ENCODE data around the gene PPFIA1. TPM values are rescaled to one million over a fixed set of nuclear protein-coding genes. Genes with fewer than 3 reads are reported as not detected.

PPFIA1 gene
- total RNA-seq (2014; rRNA removed; shearing (Covaris generic)) = 14.8 and 17.6 TPM in 2 replicates

GRCh38 chr11:70270104-70270876 lies at the start of gene PPFIA1:
Gene PPFIA1 (plus strand): TSS chr11:70270690. CDS start chr11:70272173, 1,483 bp downstream.
- DNase-seq (ENCODE audit: low spot score) = peak; percentile 85

- no peak for DNase-seq (ENCODE audit: low spot score)
Observed at GRCh38 chr11:70220920-70221319, 49.6 kb upstream of the PPFIA1 start.

GRCh38 chr11:70225681-70226177 lies 44.8 kb upstream of the PPFIA1 start:
- DNase-seq (ENCODE audit: low spot score) = no peak

- DNase-seq (ENCODE audit: low spot score) = no peak
Observed at GRCh38 chr11:70226183-70226582, 44.3 kb upstream of the PPFIA1 start.

GRCh38 chr11:70226967-70227366 lies 43.5 kb upstream of the PPFIA1 start:
- DNase-seq (ENCODE audit: low spot score) = no peak

- no peak for DNase-seq (ENCODE audit: low spot score)
Observed at GRCh38 chr11:70229737-70230136, 40.8 kb upstream of the PPFIA1 start.

GRCh38 chr11:70230151-70230839 lies 40.2 kb upstream of the PPFIA1 start:
- no peak for DNase-seq (ENCODE audit: low spot score)

GRCh38 chr11:70230840-70231710 lies 39.4 kb upstream of the PPFIA1 start:
- DNase-seq (ENCODE audit: low spot score) = no peak

- no peak for DNase-seq (ENCODE audit: low spot score)
Observed at GRCh38 chr11:70233034-70233433, 37.5 kb upstream of the PPFIA1 start.

GRCh38 chr11:70233511-70233934 lies 37.0 kb upstream of the PPFIA1 start:
- DNase-seq (ENCODE audit: low spot score) = peak; percentile 85

- no peak for DNase-seq (ENCODE audit: low spot score)
Observed at GRCh38 chr11:70233962-70234361, 36.5 kb upstream of the PPFIA1 start.

- no peak for DNase-seq (ENCODE audit: low spot score)
Observed at GRCh38 chr11:70240337-70240736, 30.2 kb upstream of the PPFIA1 start.

- DNase-seq (ENCODE audit: low spot score) = no peak
Observed at GRCh38 chr11:70241709-70242108, 28.8 kb upstream of the PPFIA1 start.

- DNase-seq (ENCODE audit: low spot score) = no peak
Observed at GRCh38 chr11:70242885-70243284, 27.6 kb upstream of the PPFIA1 start.

- no peak for DNase-seq (ENCODE audit: low spot score)
Observed at GRCh38 chr11:70243912-70244652, 26.4 kb upstream of the PPFIA1 start.

GRCh38 chr11:70244698-70245097 lies 25.8 kb upstream of the PPFIA1 start:
- DNase-seq (ENCODE audit: low spot score) = no peak

GRCh38 chr11:70246196-70246595 lies 24.3 kb upstream of the PPFIA1 start:
- DNase-seq (ENCODE audit: low spot score) = no peak

GRCh38 chr11:70247042-70247709 lies 23.3 kb upstream of the PPFIA1 start:
- DNase-seq (ENCODE audit: low spot score) = no peak

- DNase-seq (ENCODE audit: low spot score) = no peak
Observed at GRCh38 chr11:70247710-70248072, 22.8 kb upstream of the PPFIA1 start.

GRCh38 chr11:70250876-70251658 lies 19.4 kb upstream of the PPFIA1 start:
- no peak for DNase-seq (ENCODE audit: low spot score)

Measured in H4 (cell line).